ENCODE measurements around the gene MGME1. TPM values are rescaled to one million over a fixed set of nuclear protein-coding genes. Genes with fewer than 3 reads are reported as not detected.

MGME1 gene
- total and polyA plus RNA-seq, 2 of the 13 experiments (the other 11 are each of a cell fraction or from before 2014, with no cell fraction given), result 36.7 to 66.6 TPM

DNA sequence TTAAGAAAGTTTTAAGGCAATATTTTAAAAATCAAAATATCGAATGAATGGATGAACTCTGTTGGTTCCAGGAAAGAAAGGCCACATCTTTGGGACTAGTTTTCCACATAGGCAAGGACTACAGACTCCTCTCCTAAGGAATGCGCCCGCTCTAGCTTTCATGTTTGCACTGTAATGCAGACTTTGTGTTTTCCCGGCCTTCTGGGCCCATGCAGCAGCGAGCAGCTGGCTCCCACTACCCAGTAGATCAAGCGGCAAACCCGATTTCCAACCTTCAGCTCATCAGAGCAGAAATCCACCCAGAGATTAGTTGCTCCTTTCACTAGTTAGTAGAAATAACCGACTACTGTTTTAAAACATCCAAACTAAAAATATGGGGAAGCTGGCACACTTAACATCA, 61.2 kb downstream of the MGME1 start (continued):
- TF ChIP-seq, protein P1, sequence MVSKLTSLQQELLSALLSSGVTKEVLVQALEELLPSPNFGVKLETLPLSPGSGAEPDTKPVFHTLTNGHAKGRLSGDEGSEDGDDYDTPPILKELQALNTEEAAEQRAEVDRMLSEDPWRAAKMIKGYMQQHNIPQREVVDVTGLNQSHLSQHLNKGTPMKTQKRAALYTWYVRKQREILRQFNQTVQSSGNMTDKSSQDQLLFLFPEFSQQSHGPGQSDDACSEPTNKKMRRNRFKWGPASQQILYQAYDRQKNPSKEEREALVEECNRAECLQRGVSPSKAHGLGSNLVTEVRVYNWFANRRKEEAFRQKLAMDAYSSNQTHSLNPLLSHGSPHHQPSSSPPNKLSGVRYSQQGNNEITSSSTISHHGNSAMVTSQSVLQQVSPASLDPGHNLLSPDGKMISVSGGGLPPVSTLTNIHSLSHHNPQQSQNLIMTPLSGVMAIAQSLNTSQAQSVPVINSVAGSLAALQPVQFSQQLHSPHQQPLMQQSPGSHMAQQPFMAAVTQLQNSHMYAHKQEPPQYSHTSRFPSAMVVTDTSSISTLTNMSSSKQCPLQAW (CRISPR knock-in tag; IDR thresholded peaks at IDR 0.05), result peak; percentile 50; the same call in 1 of the 2 replicates
- TF ChIP-seq BCL6 (CRISPR knock-in tag; IDR thresholded peaks at IDR 0.05) (0 out of 2 replicates have a peak, but pooled peaks have one; percentile 17), KDM6A (CRISPR knock-in tag; IDR thresholded peaks at IDR 0.05; ENCODE audit: low read depth) (no peak), ZNF614 (CRISPR knock-in tag; IDR thresholded peaks at IDR 0.05; ENCODE audit: borderline replicate concordance) (0 out of 2 replicates have a peak, but pooled peaks have one; percentile 25)
- TF ChIP-seq, protein P2, sequence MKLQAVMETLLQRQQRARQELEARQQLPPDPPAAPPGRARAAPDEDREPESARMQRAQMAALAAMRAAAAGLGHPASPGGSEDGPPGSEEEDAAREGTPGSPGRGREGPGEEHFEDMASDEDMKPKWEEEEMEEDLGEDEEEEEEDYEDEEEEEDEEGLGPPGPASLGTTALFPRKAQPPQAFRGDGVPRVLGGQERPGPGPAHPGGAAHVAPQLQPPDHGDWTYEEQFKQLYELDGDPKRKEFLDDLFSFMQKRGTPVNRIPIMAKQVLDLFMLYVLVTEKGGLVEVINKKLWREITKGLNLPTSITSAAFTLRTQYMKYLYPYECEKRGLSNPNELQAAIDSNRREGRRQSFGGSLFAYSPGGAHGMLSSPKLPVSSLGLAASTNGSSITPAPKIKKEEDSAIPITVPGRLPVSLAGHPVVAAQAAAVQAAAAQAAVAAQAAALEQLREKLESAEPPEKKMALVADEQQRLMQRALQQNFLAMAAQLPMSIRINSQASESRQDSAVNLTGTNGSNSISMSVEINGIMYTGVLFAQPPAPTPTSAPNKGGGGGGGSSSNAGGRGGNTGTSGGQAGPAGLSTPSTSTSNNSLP (IDR thresholded peaks at IDR 0.05; ENCODE audit: low read depth, low read length), result no peak

DNA sequence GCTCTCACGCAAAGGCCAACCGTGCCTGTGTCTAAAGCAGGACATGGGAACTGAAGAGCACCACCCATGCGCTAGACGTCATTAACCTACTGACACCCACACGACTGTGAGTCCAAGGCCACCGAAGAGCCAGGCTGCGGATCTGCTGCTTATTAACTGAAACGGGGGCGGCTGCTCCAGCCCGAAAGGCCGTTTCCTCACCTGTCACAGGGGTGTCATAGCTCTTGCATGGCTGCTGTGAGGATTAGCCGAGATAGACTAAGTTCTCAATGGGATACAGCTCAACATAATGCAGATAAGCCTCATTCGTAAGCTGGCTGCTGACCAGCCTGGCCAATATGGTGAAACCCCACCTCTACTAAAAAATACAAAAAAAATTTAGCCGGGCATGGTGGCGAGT, 62.2 kb downstream of the MGME1 start:
- Histone ChIP-seq H3K4me1 (ENCODE audit: insufficient read depth, low read length) (peaks cover 44% of the 10 kb centered on the region), H3K4me3 (replicated peaks in 1 of 3; ENCODE audit: insufficient read depth in 1 of 3, low read depth in 2 of 3, low read length in 3 of 3) (no peak overlapping the region), H3K4me2 (ENCODE audit: low read depth, low read length) (0 out of 2 replicates have a peak overlapping the region, but pooled peaks have one; percentile 8), H3K9ac (ENCODE audit: insufficient read depth, low read depth, low read length) (no peak overlapping the region), H3K36me3 (replicated peaks in 1 of 2; ENCODE audit: control insufficient read depth in 1 of 2, insufficient read depth in 2 of 2, low read length in 2 of 2) (no peaks in the 10 kb centered on the region), H3K27ac (ENCODE audit: extremely low read length, insufficient read depth, low read length) (no peak overlapping the region), H4K20me1 (ENCODE audit: insufficient read depth, low read length) (no peaks in the 10 kb centered on the region), H3K27me3 (ENCODE audit: control insufficient read depth in 1 of 2, insufficient read depth in 2 of 2, low read length in 2 of 2) (peaks cover 0 to 16% of the 10 kb centered on the region in 2 experiments; a peak in 2 of 5 replicates), H2AFZ (ENCODE audit: low read length) (no peak overlapping the region), H3K79me2 (ENCODE audit: insufficient read depth, low read length) (no peaks in the 10 kb centered on the region), H3K9me3 (ENCODE audit: low read length) (no peaks in the 10 kb centered on the region)
- WGBS (ENCODE audit: low lambda C conversion rate), result 58% methylated on average over 15 of the region's 15 CpGs
- in situ Hi-C loops (cut with HindIII; ENCODE audit: extremely low pct_ligation_motif_present, low pct_unique_long_range_greater_than_20kb), result no loop called here
- DNase-seq (ENCODE audit: low spot score) (peak; percentile 37), FAIRE-seq (no peak), ATAC-seq (peak; percentile 29)
- BruUV-seq (replicated peaks), result no TSS peak
- POLR2A ChIA-PET, result interaction anchor here (0.6 kb wide), 1 partner anchor 8 kb away, joined by 3 read pairs; no protein-coding TSS in a partner anchor
- intact Hi-C loops (cut with micrococcal nuclease; ENCODE audit: unreplicated experiment), result no loop called here
- CTCF ChIA-PET (ENCODE audit: low intra/inter-chr PET ratio, low total read pairs), result no interaction called here
- TF ChIP-seq, protein P3, sequence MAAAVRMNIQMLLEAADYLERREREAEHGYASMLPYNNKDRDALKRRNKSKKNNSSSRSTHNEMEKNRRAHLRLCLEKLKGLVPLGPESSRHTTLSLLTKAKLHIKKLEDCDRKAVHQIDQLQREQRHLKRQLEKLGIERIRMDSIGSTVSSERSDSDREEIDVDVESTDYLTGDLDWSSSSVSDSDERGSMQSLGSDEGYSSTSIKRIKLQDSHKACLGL (CRISPR knock-in tag; IDR thresholded peaks at IDR 0.05), result 0 out of 2 replicates have a peak, but pooled peaks have one; percentile 21
- no peak for TF ChIP-seq FLYWCH1 (CRISPR knock-in tag; IDR thresholded peaks at IDR 0.05)
- TF ChIP-seq, protein P4, sequence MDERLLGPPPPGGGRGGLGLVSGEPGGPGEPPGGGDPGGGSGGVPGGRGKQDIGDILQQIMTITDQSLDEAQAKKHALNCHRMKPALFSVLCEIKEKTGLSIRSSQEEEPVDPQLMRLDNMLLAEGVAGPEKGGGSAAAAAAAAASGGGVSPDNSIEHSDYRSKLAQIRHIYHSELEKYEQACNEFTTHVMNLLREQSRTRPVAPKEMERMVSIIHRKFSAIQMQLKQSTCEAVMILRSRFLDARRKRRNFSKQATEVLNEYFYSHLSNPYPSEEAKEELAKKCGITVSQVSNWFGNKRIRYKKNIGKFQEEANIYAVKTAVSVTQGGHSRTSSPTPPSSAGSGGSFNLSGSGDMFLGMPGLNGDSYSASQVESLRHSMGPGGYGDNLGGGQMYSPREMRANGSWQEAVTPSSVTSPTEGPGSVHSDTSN (CRISPR knock-in tag; IDR thresholded peaks at IDR 0.05), result no peak
- TF ChIP-seq CENPT (CRISPR knock-in tag; IDR thresholded peaks at IDR 0.05; ENCODE audit: low read depth), result peak; percentile 35; the same call in 1 of the 2 replicates
- 0 out of 2 replicates have a peak, but pooled peaks have one; percentile 53 for TF ChIP-seq ZNF672 (CRISPR knock-in tag; IDR thresholded peaks at IDR 0.05)
- TF ChIP-seq, protein P5, sequence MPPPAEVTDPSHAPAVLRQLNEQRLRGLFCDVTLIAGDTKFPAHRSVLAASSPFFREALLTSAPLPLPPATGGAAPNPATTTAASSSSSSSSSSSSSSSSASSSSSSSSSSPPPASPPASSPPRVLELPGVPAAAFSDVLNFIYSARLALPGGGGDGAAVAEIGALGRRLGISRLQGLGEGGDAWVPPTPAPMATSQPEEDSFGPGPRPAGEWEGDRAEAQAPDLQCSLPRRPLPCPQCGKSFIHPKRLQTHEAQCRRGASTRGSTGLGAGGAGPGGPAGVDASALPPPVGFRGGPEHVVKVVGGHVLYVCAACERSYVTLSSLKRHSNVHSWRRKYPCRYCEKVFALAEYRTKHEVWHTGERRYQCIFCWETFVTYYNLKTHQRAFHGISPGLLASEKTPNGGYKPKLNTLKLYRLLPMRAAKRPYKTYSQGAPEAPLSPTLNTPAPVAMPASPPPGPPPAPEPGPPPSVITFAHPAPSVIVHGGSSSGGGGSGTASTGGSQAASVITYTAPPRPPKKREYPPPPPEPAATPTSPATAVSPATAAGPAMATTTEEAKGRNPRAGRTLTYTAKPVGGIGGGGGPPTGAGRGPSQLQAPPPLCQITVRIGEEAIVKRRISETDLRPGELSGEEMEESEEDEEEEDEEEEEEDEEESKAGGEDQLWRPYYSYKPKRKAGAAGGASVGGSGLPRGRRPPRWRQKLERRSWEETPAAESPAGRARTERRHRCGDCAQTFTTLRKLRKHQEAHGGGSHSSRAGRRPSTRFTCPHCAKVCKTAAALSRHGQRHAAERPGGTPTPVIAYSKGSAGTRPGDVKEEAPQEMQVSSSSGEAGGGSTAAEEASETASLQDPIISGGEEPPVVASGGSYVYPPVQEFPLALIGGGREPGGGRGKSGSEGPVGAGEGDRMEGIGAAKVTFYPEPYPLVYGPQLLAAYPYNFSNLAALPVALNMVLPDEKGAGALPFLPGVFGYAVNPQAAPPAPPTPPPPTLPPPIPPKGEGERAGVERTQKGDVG (CRISPR knock-in tag; IDR thresholded peaks at IDR 0.05; ENCODE audit: borderline replicate concordance), result peak; percentile 44; the same call in 1 of the 2 replicates
- TF ChIP-seq HOXA3 (CRISPR knock-in tag; IDR thresholded peaks at IDR 0.05), result 0 out of 2 replicates have a peak, but pooled peaks have one; percentile 20
- TF ChIP-seq, protein P6, sequence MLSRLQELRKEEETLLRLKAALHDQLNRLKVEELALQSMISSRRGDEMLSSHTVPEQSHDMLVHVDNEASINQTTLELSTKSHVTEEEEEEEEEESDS (CRISPR knock-in tag; IDR thresholded peaks at IDR 0.05; ENCODE audit: borderline replicate concordance), result no peak
- TF ChIP-seq TMF1 (CRISPR knock-in tag; IDR thresholded peaks at IDR 0.05; ENCODE audit: low read depth), result no peak

Data from HepG2 (cell line).